Kidney (tissue), 14 donors: Measurements from ENCODE around the gene RBM3. TPM values are rescaled to one million over a fixed set of nuclear protein-coding genes. Genes with fewer than 3 reads are reported as not detected.
A peak's percentile ranks its signal among the peaks of the same experiment; 100 is the strongest.

Experiments used
- DNase-seq, 5 donors: peaks; one replicate each; pipeline ENCODE4 v3.0.0-alpha.2; 2013 to 2020
- FAIRE-seq: peaks from 2 replicates; lab custom pipeline; 2012; peaks lifted over from hg19 to GRCh38; lab: Jason Lieb, UNC
- H3K27ac ChIP-seq, 2 donors: one replicate each; pipeline ENCODE4 v1.7.0; 2013; ENCODE audit warnings: low read depth in 2 of 2, low read length in 2 of 2, inconsistent platforms in 1 of 2
- H3K27me3 ChIP-seq: one replicate; pipeline ENCODE4 v1.7.1; 2013; ENCODE audit warnings: low read length, inconsistent platforms; ENCODE audit not compliant: control insufficient read depth, insufficient read depth
- H3K36me3 ChIP-seq, 3 donors: one replicate each; pipeline versions ENCODE4 v1.7.0 to v1.7.1; 2013; ENCODE audit warnings: low read length in 3 of 3, control low read depth in 1 of 3, inconsistent platforms in 1 of 3; ENCODE audit not compliant: insufficient read depth in 3 of 3, control insufficient read depth in 2 of 3
- H3K4me1 ChIP-seq, 3 donors: one replicate each; pipeline versions ENCODE4 v1.7.0 to v1.7.1; 2013; ENCODE audit warnings: low read length in 3 of 3, inconsistent platforms in 1 of 3, low read depth in 1 of 3; ENCODE audit not compliant: control insufficient read depth in 2 of 3, insufficient read depth in 2 of 3
- H3K4me3 ChIP-seq, 3 donors: one replicate each; pipeline versions ENCODE4 v1.7.0 to v1.8.1; 2013; ENCODE audit warnings: low read length in 3 of 3, control low read depth in 1 of 3, inconsistent platforms in 1 of 3
- H3K9ac ChIP-seq, 3 donors: one replicate each; pipeline versions ENCODE4 v1.7.0 to v1.7.1; 2013; ENCODE audit warnings: low read length in 3 of 3, control low read depth in 1 of 3, inconsistent platforms in 1 of 3
- H3K9me3 ChIP-seq, 3 donors: one replicate each; pipeline versions ENCODE4 v1.7.0 to v1.7.1; 2013; ENCODE audit warnings: low read length in 3 of 3, control low read depth in 1 of 3, inconsistent platforms in 1 of 3; ENCODE audit not compliant: control insufficient read depth in 2 of 3, insufficient read depth in 1 of 3
- CTCF ChIP-seq: IDR thresholded peaks from 3 replicates; pipeline ENCODE4 v1.5.1; 2012; ENCODE audit warnings: mild to moderate bottlenecking, moderate library complexity, borderline replicate concordance; ENCODE audit not compliant: insufficient read depth; ENCODE audit errors: extremely low read depth
- intact Hi-C: fragments of 100-400 bp; cut with DNase I; formaldehyde crosslinking; loops from one replicate; pipeline ENCODE4 v1.11.1; 2022
- polyA plus RNA-seq: library from polyadenylated mRNA; stranded (reverse); fragments of 350-450 nt; fragmentation: Illumina TruSeq; extraction: RNeasy Lipid Tissue Mini Kit (QIAGEN cat#74804); gene quantifications from one replicate; pipeline ENCODE4 v1.2.3, GENCODE V29; 2014; ENCODE audit warnings: low read depth, low replicate concordance; ENCODE audit not compliant: insufficient read depth
- total RNA-seq: library from RNA; stranded (reverse); fragmentation: NEBNext Ultra II Directional; extraction: Animal tissue kit (Norgen Biotek cat#: 25700); gene quantifications from one replicate; pipeline ENCODE4 v1.2.1, GENCODE V29; 2021
- donor health status: control.
- donor health status: control.
- donor health status: control.
- donor health status: control.
- donor health status: control.
- donor health status: DM: yes; HTN: yes; CAD: no.
- donor health status: Normal renal cell carcinoma (clear cell type).

The RBM3 gene
- total and polyA plus RNA-seq, 2 donors from 2014 or later = 86.9 to 265 TPM

- intact Hi-C loops = no loop called here
- no peaks in the 10 kb centered on the region for H3K36me3 ChIP-seq
- no peak for DNase-seq
- no peaks in the 10 kb centered on the region for H3K27me3 ChIP-seq
- no peak overlapping the region for H3K4me3 ChIP-seq
- no peak overlapping the region for H3K9ac ChIP-seq
- H3K9me3 ChIP-seq = no peaks in the 10 kb centered on the region
- H3K4me1 ChIP-seq = no peaks in the 10 kb centered on the region
- no peak for FAIRE-seq
- no peak overlapping the region for H3K27ac ChIP-seq
- no peak for TF ChIP-seq CTCF
Measured at GRCh38 chrX:48584698-48585097, 10.4 kb downstream of the RBM3 start.

GRCh38 chrX:48589482-48590162, 15.3 kb downstream of the RBM3 start:
- FAIRE-seq = no peak
- peak overlapping the region in 1 of 3 donors; percentile 71 for H3K9ac ChIP-seq

GRCh38 chrX:48590203-48591103, 16.2 kb downstream of the RBM3 start:
- H3K4me3 ChIP-seq = peak overlapping the region in 2 of 3 donors; percentile 39 to 52

More at GRCh38 chrX:48589482-48590162, 15.3 kb downstream of the RBM3 start:
- peak overlapping the region in 2 of 3 donors; percentile 39 to 52 for H3K4me3 ChIP-seq
- intact Hi-C loops = no loop called here
- no peaks in the 10 kb centered on the region for H3K36me3 ChIP-seq
- DNase-seq = peak in 1 of 5 donors; percentile 48
- peak overlapping the region; percentile 51 to 80 for H3K27ac ChIP-seq
- no peaks in the 10 kb centered on the region for H3K9me3 ChIP-seq
- no peaks in the 10 kb centered on the region for H3K4me1 ChIP-seq
- no peaks in the 10 kb centered on the region for H3K27me3 ChIP-seq
- TF ChIP-seq CTCF = no peak

More at GRCh38 chrX:48590203-48591103, 16.2 kb downstream of the RBM3 start:
- H3K36me3 ChIP-seq = no peaks in the 10 kb centered on the region
- TF ChIP-seq CTCF = no peak
- no peaks in the 10 kb centered on the region for H3K27me3 ChIP-seq
- peak in 1 of 5 donors; percentile 49 for DNase-seq
- no peaks in the 10 kb centered on the region for H3K9me3 ChIP-seq
- peak overlapping the region; percentile 32 to 80 for H3K27ac ChIP-seq
- no peaks in the 10 kb centered on the region for H3K4me1 ChIP-seq
- intact Hi-C loops = no loop called here
- H3K9ac ChIP-seq = peak overlapping the region in 1 of 3 donors; percentile 71
- no peak for FAIRE-seq
